H1 (cell line): ENCODE measurements around the gene RBM38. TPM values are rescaled to one million over a fixed set of nuclear protein-coding genes. Genes with fewer than 3 reads are reported as not detected.

Source experiments
- CTCF ChIA-PET: fragments of 300-600 bp; sonication (Branson Sonifier 250); formaldehyde crosslinking; loops from one replicate; lab custom pipeline; 2021; ENCODE audit not compliant: partially characterized antibody; lab: Charles Lee
- POLR2A ChIA-PET: fragments of 300-600 bp; sonication (Branson Sonifier 250); formaldehyde crosslinking; loops from one replicate; lab custom pipeline; 2021; ENCODE audit warnings: inconsistent platforms; ENCODE audit not compliant: partially characterized antibody; lab: Charles Lee
- DNase-seq, 2 experiments: peaks; one replicate each; pipeline versions ENCODE4 v3.0.0 to v3.0.0-alpha.2; 2010 to 2022; ENCODE audit warnings: low spot score in 2 of 2, low read depth in 1 of 2, mixed read lengths in 1 of 2
- FAIRE-seq: peaks from 2 replicates; lab custom pipeline; 2011; peaks lifted over from hg19 to GRCh38; lab: Jason Lieb, UNC
- H2AFZ ChIP-seq: 2 replicates; pipeline ENCODE4 v1.8.1; 2012; ENCODE audit warnings: low read length, inconsistent platforms
- H2AK5ac ChIP-seq: 2 replicates; pipeline ENCODE4 v1.6.1; 2013; ENCODE audit warnings: low read depth, low read length
- H2BK120ac ChIP-seq: replicated peaks from 2 replicates; pipeline ENCODE3; 2013; ENCODE audit warnings: low read depth, low read length, inconsistent platforms
- H2BK12ac ChIP-seq: 2 replicates; pipeline ENCODE4 v1.6.1; 2013; ENCODE audit warnings: low read depth, low read length
- H2BK15ac ChIP-seq: 2 replicates; pipeline ENCODE4 v1.6.1; 2013; ENCODE audit warnings: low read length
- H2BK20ac ChIP-seq: 2 replicates; pipeline ENCODE4 v1.6.1; 2013; ENCODE audit warnings: low read length
- H2BK5ac ChIP-seq: 2 replicates; pipeline ENCODE4 v1.6.1; 2013; ENCODE audit warnings: low read depth, low read length
- H3K14ac ChIP-seq: 2 replicates; pipeline ENCODE4 v1.6.1; 2013; ENCODE audit warnings: inconsistent platforms; ENCODE audit not compliant: insufficient read length
- H3K18ac ChIP-seq: 2 replicates; pipeline ENCODE4 v1.6.1; 2013; ENCODE audit warnings: low read length; ENCODE audit errors: extremely low read depth
- H3K23ac ChIP-seq: 2 replicates; pipeline ENCODE4 v1.6.1; 2013; ENCODE audit warnings: inconsistent platforms; ENCODE audit not compliant: insufficient read length
- H3K23me2 ChIP-seq: 2 replicates; pipeline ENCODE4 v1.6.1; 2013; ENCODE audit warnings: low read depth, low read length
- H3K27ac ChIP-seq: 2 replicates; pipeline ENCODE4 v1.6.1; 2011; ENCODE audit warnings: low read depth, low read length, inconsistent platforms
- H3K27me3 ChIP-seq, 4 experiments: replicated peaks in 1 of 4; 1 replicate in 1 of 4; 2 replicates in 3 of 4; pipeline versions ENCODE4 v1.6.1 to v1.8.1; 2011 to 2013; ENCODE audit warnings: low read length in 3 of 4, mild to moderate bottlenecking in 3 of 4, inconsistent platforms in 2 of 4, mixed read lengths in 2 of 4, moderate library complexity in 1 of 4; ENCODE audit not compliant: control insufficient read depth in 3 of 4, insufficient read depth in 3 of 4; ENCODE audit errors: extremely low read depth in 1 of 4
- H3K36me3 ChIP-seq, 4 experiments: 2 replicates each; pipeline versions ENCODE4 v1.6.1 to v1.8.1; 2011 to 2013; ENCODE audit warnings: mild to moderate bottlenecking in 4 of 4, low read length in 3 of 4, moderate library complexity in 2 of 4, control low read depth in 1 of 4, inconsistent platforms in 1 of 4; ENCODE audit not compliant: insufficient read depth in 4 of 4, control insufficient read depth in 2 of 4
- H3K4ac ChIP-seq: replicated peaks from 2 replicates; pipeline ENCODE3; 2013; ENCODE audit warnings: low read length, low read depth, mixed read lengths, inconsistent platforms; ENCODE audit not compliant: insufficient read length
- H3K4me1 ChIP-seq, 4 experiments: replicated peaks in 1 of 4; 1 replicate in 1 of 4; 2 replicates in 3 of 4; pipeline versions ENCODE4 v1.6.1 to v1.8.1; 2011 to 2013; ENCODE audit warnings: low read length in 3 of 4, inconsistent platforms in 2 of 4, mixed read lengths in 1 of 4; ENCODE audit not compliant: insufficient read depth in 4 of 4, control insufficient read depth in 3 of 4
- H3K4me2 ChIP-seq, 2 experiments: 2 replicates each; pipeline versions ENCODE4 v1.6.1 to v1.8.1; 2011 to 2013; ENCODE audit warnings: low read depth in 2 of 2, low read length in 2 of 2, control low read depth in 1 of 2, inconsistent platforms in 1 of 2, mild to moderate bottlenecking in 1 of 2; ENCODE audit not compliant: insufficient read depth in 1 of 2
- H3K4me3 ChIP-seq, 4 experiments: fragments of 200-600, 300-600 bp in 1 of 4; sonication (generic), shearing (Covaris generic), sonication (Bioruptor Twin) in 1 of 4; 2 replicates each; pipeline versions ENCODE4 v1.5.1 to v1.8.1; 2011 to 2016; ENCODE audit warnings: low read length in 4 of 4, low read depth in 3 of 4, control low read depth in 2 of 4, inconsistent platforms in 2 of 4, mild to moderate bottlenecking in 2 of 4, mixed read lengths in 1 of 4, moderate library complexity in 1 of 4; ENCODE audit not compliant: insufficient read depth in 2 of 4; ENCODE audit errors: extremely low read depth in 1 of 4
- H3K56ac ChIP-seq: replicated peaks from 2 replicates; pipeline ENCODE3; 2013; ENCODE audit warnings: low read depth, mild to moderate bottlenecking, mixed read lengths, low read length, inconsistent platforms; ENCODE audit not compliant: insufficient read length
- H3K79me1 ChIP-seq: 2 replicates; pipeline ENCODE4 v1.6.1; 2013; ENCODE audit warnings: low read depth, low read length, control low read depth
- H3K79me2 ChIP-seq, 2 experiments: 2 replicates each; pipeline versions ENCODE4 v1.6.1 to v1.8.1; 2012 to 2013; ENCODE audit warnings: low read length in 2 of 2, mild to moderate bottlenecking in 2 of 2, inconsistent platforms in 1 of 2; ENCODE audit not compliant: insufficient read depth in 2 of 2, control insufficient read depth in 1 of 2
- H3K9ac ChIP-seq, 4 experiments: replicated peaks in 1 of 4; 1 replicate in 1 of 4; 2 replicates in 3 of 4; pipeline versions ENCODE4 v1.6.1 to v1.8.1; 2011 to 2013; ENCODE audit warnings: low read depth in 3 of 4, low read length in 3 of 4, control low read depth in 2 of 4, mild to moderate bottlenecking in 2 of 4, moderate library complexity in 2 of 4, inconsistent platforms in 1 of 4; ENCODE audit errors: extremely low read depth in 1 of 4
- H3K9me3 ChIP-seq, 2 experiments: 2 replicates each; pipeline versions ENCODE4 v1.6.1 to v1.8.1; 2012 to 2013; ENCODE audit warnings: mild to moderate bottlenecking in 2 of 2, moderate library complexity in 2 of 2, control low read depth in 1 of 2, inconsistent platforms in 1 of 2, low read depth in 1 of 2, low read length in 1 of 2, mixed read lengths in 1 of 2; ENCODE audit not compliant: insufficient read depth in 2 of 2
- H4K20me1 ChIP-seq, 2 experiments: replicated peaks in 1 of 2; 2 replicates each; pipeline versions ENCODE3 to v1.8.1; 2011 to 2013; ENCODE audit warnings: inconsistent platforms in 2 of 2, low read length in 2 of 2, mild to moderate bottlenecking in 1 of 2; ENCODE audit not compliant: insufficient read depth in 2 of 2, control insufficient read depth in 1 of 2
- H4K5ac ChIP-seq: 2 replicates; pipeline ENCODE4 v1.6.1; 2013; ENCODE audit warnings: low read length, low read depth, mixed read lengths, inconsistent platforms; ENCODE audit not compliant: insufficient read length
- H4K8ac ChIP-seq: 2 replicates; pipeline ENCODE4 v1.8.0; 2013; ENCODE audit warnings: mild to moderate bottlenecking, moderate library complexity, low read length, inconsistent platforms; ENCODE audit not compliant: insufficient read depth; ENCODE audit errors: extremely low read depth
- H4K91ac ChIP-seq: replicated peaks from 2 replicates; pipeline ENCODE3; 2013; ENCODE audit warnings: low read length, mixed read lengths, inconsistent platforms; ENCODE audit not compliant: insufficient read length
- GABPA ChIP-seq: IDR thresholded peaks from 2 replicates; pipeline ENCODE4 v1.6.1; 2011; ENCODE audit warnings: mild to moderate bottlenecking, low read length, moderate library complexity, borderline replicate concordance; ENCODE audit not compliant: insufficient read depth
- POLR2A ChIP-seq, 2 experiments: IDR thresholded peaks; 1 replicate in 1 of 2; 2 replicates in 1 of 2; pipeline ENCODE4 v1.6.1; 2011; ENCODE audit warnings: low read depth in 2 of 2, low read length in 2 of 2, mild to moderate bottlenecking in 2 of 2; ENCODE audit errors: control extremely low read depth in 1 of 2
- RXRA ChIP-seq: IDR thresholded peaks from 2 replicates; pipeline ENCODE4 v1.6.1; 2011; ENCODE audit warnings: low read depth, mild to moderate bottlenecking, low read length, moderate library complexity; ENCODE audit not compliant: insufficient read depth
- SIN3A ChIP-seq, 2 experiments: IDR thresholded peaks in 1 of 2; conservative IDR thresholded peaks in 1 of 2; 2 replicates each; pipeline ENCODE4 v1.6.1; 2011 to 2012; ENCODE audit warnings: low read length in 2 of 2, improper control_type of control experiment in 1 of 2, low read depth in 1 of 2, mild to moderate bottlenecking in 1 of 2
- SIRT6 ChIP-seq: IDR thresholded peaks from one replicate; pipeline ENCODE4 v1.7.1; 2012; ENCODE audit warnings: low read length, inconsistent platforms
- SRF ChIP-seq: IDR thresholded peaks from 2 replicates; pipeline ENCODE4 v1.6.1; 2011; ENCODE audit warnings: mild to moderate bottlenecking, low read depth, low read length, moderate library complexity
- SUZ12 ChIP-seq: fragments of 200-600 bp; sonication (generic); IDR thresholded peaks from 2 replicates; pipeline ENCODE4 v1.6.1; 2012; ENCODE audit warnings: mild to moderate bottlenecking, inconsistent platforms, low read length, moderate library complexity, mixed read lengths
- TAF7 ChIP-seq: optimal IDR thresholded peaks from 2 replicates; pipeline ENCODE3; 2011; ENCODE audit warnings: low read depth, mild to moderate bottlenecking, inconsistent platforms, low read length, moderate library complexity, borderline replicate concordance
- TEAD4 ChIP-seq: IDR thresholded peaks from 2 replicates; pipeline ENCODE4 v1.6.1; 2012; ENCODE audit warnings: low read depth, low read length, inconsistent platforms, mixed read lengths
- WGBS, 2 experiments: shearing (Covaris generic) in 1 of 2; methylation state at CpG; one replicate each; pipeline versions ENCODE4 v1.1.6 to v1.1.7; 2013 to 2015; ENCODE audit warnings: low lambda C conversion rate in 2 of 2, mixed read lengths in 2 of 2, inconsistent platforms in 1 of 2, low coverage in 1 of 2, missing lambda C conversion rate in 1 of 2; ENCODE audit not compliant: insufficient replicate concordance in 2 of 2, insufficient coverage in 1 of 2, insufficient read length in 1 of 2; ENCODE audit errors: extremely low coverage in 1 of 2, missing lambda C conversion rate in 1 of 2; 5-methylcytosine and 5-hydroxymethylcytosine counted together
- polyA plus RNA-seq, 7 experiments: library from polyadenylated mRNA; depleted of rRNA in 3 of 7; stranded (reverse) in 5 of 7; unstranded in 2 of 7; fragments of >200 nt in 5 of 7; fragments of 200-250 nt in 2 of 7; gene quantifications; 1 replicate in 5 of 7; 2 replicates in 1 of 7; 4 replicates in 1 of 7; pipeline versions ENCODE4 v1.2.1 to v1.2.3, GENCODE V29; 2011 to 2013; ENCODE audit warnings: missing spikeins in 2 of 7, mixed read lengths in 2 of 7
- total RNA-seq: library from RNA; stranded (reverse); fragmentation: NEBNext Ultra II Directional; extraction: Animal tissue kit (Norgen Biotek cat#: 25700); gene quantifications from 2 replicates; pipeline ENCODE4 v1.2.1, GENCODE V29; 2021
- TF ChIP-seq, protein P1 (sequence below): IDR thresholded peaks from 2 replicates; pipeline ENCODE4 v1.6.1; 2012; ENCODE audit warnings: low read length, inconsistent platforms
- TF ChIP-seq, protein P2 (sequence below): IDR thresholded peaks from 2 replicates; pipeline ENCODE4 v1.6.1; 2012; ENCODE audit warnings: inconsistent platforms

RBM38 gene
- total and polyA plus RNA-seq, 2 of the 8 experiments (the other 6 are each of a cell fraction or from before 2014, with no cell fraction given) = 57.7 to 109 TPM

DNA sequence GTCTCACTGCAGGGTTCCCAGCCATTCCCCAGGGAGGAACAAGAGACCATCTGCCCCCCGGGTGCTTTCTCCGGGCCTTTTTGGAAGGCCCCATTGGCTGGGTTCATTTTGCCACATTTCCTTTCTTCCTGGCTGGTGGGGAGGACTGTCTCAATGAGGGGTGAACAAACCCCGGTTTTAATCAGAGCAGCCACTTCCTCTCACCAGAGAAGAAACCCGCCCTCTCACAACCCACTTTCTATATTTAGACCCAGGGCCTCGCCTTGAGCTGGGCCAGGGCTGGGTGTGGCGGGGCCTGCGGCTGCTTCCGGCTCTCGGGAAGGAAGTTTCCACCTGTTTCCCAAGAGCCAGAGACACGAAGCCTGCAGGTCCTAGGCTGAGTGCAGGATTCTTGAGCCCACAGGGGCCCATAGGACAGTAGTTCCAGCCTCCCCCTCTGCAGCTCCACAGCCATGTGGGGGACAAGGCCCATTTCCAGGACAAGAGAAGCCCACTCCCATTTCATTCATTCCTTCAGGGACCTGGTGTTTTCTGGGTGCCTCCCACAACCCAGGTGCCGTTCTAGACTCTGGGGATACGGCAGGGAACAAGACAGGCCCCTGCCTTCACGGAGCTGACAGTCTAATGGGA lies 41.8 kb downstream of the RBM38 start:
- Histone ChIP-seq H3K23ac (no peak overlapping the region), H4K20me1 (no peaks in the 10 kb centered on the region), H4K91ac (no peak overlapping the region), H3K79me1 (no peaks in the 10 kb centered on the region), H3K4me3 (no peak overlapping the region), H4K5ac (no peak overlapping the region), H2AK5ac (no peak overlapping the region), H3K18ac (no peak overlapping the region), H2BK15ac (no peak overlapping the region), H3K14ac (no peak overlapping the region), H2BK12ac (no peak overlapping the region), H3K4me2 (no peak overlapping the region), H3K23me2 (no peaks in the 10 kb centered on the region), H3K36me3 (no peaks in the 10 kb centered on the region), H3K79me2 (no peaks in the 10 kb centered on the region), H3K56ac (no peak overlapping the region), H2BK5ac (no peak overlapping the region), H3K4ac (no peak overlapping the region), H4K8ac (no peak overlapping the region), H3K9ac (no peak overlapping the region), H3K27ac (no peak overlapping the region), H3K27me3 (no peaks in the 10 kb centered on the region), H2BK20ac (no peak overlapping the region), H3K9me3 (no peaks in the 10 kb centered on the region), H2BK120ac (no peak overlapping the region), H3K4me1 (peaks cover 0 to 12% (median 10%) of the 10 kb centered on the region in 4 experiments; a peak in 5 of 7 replicates), H2AFZ (no peak overlapping the region)
- ChIA-PET CTCF (interaction anchor here (1.0 to 3.3 kb wide), 5 partner anchors 11 to 28 kb away, joined by 3 to 18 read pairs (median 9); no protein-coding TSS in a partner anchor), POLR2A (no interaction called here)
- DNase-seq (no peak), FAIRE-seq (no peak)
- WGBS, 2 experiments = 86% methylated on average over 13 of the region's 13 CpGs; no CpG with 5 or more reads in 1 of the 2 experiments
- TF ChIP-seq, protein P1, sequence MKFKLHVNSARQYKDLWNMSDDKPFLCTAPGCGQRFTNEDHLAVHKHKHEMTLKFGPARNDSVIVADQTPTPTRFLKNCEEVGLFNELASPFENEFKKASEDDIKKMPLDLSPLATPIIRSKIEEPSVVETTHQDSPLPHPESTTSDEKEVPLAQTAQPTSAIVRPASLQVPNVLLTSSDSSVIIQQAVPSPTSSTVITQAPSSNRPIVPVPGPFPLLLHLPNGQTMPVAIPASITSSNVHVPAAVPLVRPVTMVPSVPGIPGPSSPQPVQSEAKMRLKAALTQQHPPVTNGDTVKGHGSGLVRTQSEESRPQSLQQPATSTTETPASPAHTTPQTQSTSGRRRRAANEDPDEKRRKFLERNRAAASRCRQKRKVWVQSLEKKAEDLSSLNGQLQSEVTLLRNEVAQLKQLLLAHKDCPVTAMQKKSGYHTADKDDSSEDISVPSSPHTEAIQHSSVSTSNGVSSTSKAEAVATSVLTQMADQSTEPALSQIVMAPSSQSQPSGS = no peak
- no peak for TF ChIP-seq SRF
- TF ChIP-seq POLR2A (IDR thresholded peaks at IDR 0.05; ENCODE audit: control extremely low read depth in 1 of 2, low read depth in 2 of 2, low read length in 2 of 2) = no peak
- no peak for TF ChIP-seq GABPA
- no peak for TF ChIP-seq RXRA
- TF ChIP-seq SUZ12 = no peak
- TF ChIP-seq TAF7 = no peak
- no peak for TF ChIP-seq SIN3A (conservative IDR thresholded peaks at IDR 0.05 in 1 of 2, IDR thresholded peaks at IDR 0.05 in 1 of 2; ENCODE audit: low read depth in 1 of 2, low read length in 2 of 2)
- TF ChIP-seq, protein P2, sequence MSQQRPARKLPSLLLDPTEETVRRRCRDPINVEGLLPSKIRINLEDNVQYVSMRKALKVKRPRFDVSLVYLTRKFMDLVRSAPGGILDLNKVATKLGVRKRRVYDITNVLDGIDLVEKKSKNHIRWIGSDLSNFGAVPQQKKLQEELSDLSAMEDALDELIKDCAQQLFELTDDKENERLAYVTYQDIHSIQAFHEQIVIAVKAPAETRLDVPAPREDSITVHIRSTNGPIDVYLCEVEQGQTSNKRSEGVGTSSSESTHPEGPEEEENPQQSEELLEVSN = no peak
- TF ChIP-seq SIRT6 = no peak
- no peak for TF ChIP-seq TEAD4
